SW480 (cell line): ENCODE data around the gene FBXO10.
"Not testable (repeated sequence)": the region's sequence is repeated elsewhere in the genome, so short reads cannot be mapped to it uniquely, and the experiment has no call there.

Source experiments
- DNase-seq: peaks from one replicate; pipeline ENCODE4 v3.0.0-alpha.2; 2016; ENCODE audit warnings: low spot score

Gene FBXO10

GRCh38 chr9:37575921-37576721 lies at the start of gene FBXO10:
Gene FBXO10, minus strand, starts transcription at chr9:37576380. Its CDS starts 34,612 bp downstream, at chr9:37541768.
- DNase-seq: no peak

DNA sequence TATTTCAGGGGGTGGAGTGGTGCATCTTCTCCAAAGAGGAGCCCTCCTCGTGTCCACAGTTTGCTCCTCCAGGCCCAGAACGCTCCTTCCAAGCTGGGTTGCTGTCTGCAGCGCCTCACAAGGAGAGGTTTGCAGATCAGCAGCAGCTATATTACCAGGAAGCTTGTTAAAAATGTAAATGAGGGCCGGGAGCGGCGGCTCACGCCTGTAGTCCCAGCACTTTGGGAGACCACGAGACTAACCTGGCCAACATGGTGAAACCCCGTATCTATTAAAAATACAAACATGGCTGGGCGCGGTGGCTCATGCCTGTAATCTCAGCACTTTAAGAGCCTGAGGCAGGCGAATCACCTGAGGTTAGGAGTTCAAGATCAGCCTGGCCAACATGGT lies 49.6 kb upstream of the FBXO10 start:
- DNase-seq: no peak

DNA sequence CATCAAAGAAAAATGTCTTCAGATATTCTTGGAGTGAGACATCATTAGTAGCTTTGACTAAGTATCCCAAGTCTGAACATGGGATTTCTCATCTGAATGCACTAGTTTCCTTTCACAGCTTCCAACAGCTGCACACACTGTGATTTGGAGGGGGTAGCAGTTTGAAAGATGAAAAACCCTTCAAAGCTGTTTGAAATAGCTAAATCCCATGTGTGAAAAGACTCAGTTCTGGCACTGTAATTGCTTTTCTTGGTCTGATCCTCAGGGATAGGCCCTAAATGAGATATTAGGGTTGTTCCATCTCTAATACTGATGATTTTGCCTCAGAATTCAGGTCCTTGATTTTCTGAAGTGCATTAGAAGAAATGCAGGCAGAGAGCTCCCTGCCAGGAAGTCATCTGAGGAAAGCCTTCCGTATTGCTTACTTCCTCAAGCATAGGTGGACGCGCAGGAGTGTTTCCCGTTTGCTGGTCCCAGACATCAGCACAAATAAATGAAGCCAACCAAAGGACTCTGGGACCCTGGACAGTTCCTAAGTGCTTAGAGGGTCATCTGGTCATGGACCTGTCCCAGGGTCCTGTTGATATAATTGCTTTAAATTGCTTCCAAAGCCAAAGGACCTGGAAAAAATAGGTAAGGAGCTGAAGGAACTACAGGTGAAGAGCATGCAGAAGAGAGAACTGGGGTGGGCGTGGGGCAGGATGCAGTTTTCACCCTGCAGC lies 49.0 kb upstream of the FBXO10 start:
- DNase-seq: no peak

DNA sequence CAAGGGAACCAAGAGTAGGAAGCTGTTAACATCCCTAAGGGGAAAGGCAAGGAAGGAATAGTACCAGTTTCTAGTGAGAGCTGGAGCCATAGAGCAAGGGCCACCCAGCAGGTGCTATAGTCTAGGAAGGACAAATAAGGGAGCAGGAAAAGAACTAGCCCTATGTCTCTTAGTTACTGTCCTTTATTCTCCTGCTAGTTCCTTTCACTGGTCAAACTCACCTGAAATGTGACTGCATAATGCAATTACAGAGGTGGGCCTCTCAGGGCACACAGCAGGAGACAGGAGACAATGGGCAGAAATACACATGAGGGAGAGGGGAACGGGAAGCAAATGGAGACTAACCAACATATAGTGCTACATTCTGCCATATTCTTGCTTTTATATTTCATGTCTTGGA lies 47.9 kb upstream of the FBXO10 start:
- no peak for DNase-seq

DNA sequence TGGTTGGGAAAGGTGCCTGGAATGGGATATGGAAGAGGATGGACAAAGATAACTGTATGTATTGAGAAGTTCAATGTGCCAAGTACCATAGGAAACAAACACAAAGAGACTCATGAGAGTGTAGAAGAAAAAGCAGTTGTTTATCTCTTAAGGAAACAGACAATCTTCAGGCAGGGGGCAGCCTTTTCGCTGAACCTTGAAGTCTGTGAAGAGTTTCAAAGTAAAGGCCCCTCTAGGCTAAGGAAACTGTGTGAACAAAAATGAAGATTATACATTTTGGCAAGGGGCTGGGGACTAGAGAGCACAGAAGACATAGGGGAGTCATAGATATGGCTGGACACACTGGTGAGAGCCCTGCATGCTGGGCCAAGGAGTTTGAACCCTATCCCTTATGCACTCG lies 47.1 kb upstream of the FBXO10 start:
- DNase-seq: no peak

- DNase-seq: no peak
Observed at GRCh38 chr9:37622462-37622861, 46.3 kb upstream of the FBXO10 start.

GRCh38 chr9:37621273-37622121 lies 45.3 kb upstream of the FBXO10 start:
- no peak for DNase-seq

- no peak for DNase-seq
Observed at GRCh38 chr9:37620396-37620795, 44.2 kb upstream of the FBXO10 start.

- no peak for DNase-seq
Observed at GRCh38 chr9:37619806-37620205, 43.6 kb upstream of the FBXO10 start.

GRCh38 chr9:37618817-37619216 lies 42.6 kb upstream of the FBXO10 start:
- no peak for DNase-seq

GRCh38 chr9:37617832-37618231 lies 41.7 kb upstream of the FBXO10 start:
- DNase-seq: peak; percentile 60

DNA sequence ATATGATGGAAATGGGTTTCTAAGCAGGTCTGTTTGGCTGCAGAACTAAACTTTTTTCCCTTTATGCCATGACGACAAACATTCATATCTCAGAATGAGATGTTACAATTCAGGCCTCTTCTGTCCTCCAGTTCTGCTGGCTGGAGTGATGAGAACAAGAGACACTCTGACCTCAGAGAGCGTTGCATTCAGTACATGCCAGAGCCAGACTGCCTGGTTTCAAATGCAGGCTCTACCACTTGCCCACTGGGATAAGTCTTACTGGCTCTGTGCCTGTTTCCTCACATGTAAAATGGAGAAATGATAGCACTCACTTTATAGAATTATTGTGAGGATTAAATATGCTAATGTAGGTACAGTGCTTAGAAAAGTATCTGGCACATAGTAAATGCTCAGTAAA lies 41.0 kb upstream of the FBXO10 start:
- DNase-seq: no peak

- DNase-seq: peak; percentile 67
Observed at GRCh38 chr9:37611961-37612360, 35.8 kb upstream of the FBXO10 start.

- DNase-seq: no peak
Observed at GRCh38 chr9:37611014-37611413, 34.8 kb upstream of the FBXO10 start.

DNA sequence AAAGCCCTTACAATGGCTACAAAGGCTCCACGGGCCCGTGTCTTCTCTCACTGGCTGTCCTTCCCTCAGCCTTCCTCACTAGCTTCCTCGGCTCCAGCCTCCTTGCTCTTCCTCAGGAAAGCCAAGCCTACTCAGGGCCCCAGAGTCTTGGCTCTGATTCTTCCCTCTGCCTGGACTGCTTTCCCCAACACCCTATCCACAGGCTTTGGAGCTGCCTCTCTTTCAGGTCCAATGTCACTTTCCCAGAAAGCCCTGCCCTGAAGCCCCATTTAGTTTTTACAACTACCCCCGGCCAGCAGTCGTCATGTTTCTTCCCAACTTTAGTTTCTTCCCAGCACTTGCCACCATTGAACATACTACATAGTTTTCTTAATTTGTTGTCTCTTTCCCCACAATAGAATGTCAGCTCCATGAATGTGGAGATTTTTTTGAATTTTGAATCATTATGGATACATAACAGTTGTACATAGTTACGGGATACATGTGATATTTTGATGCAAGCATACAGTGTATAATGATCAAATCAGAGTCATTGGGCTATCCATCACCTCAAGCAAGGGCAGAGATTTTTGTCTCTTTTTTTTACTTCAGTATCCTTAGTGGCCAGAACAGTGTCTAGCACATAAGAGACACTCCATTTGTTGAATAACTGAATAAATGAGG lies 33.7 kb upstream of the FBXO10 start:
- no peak for DNase-seq

DNA sequence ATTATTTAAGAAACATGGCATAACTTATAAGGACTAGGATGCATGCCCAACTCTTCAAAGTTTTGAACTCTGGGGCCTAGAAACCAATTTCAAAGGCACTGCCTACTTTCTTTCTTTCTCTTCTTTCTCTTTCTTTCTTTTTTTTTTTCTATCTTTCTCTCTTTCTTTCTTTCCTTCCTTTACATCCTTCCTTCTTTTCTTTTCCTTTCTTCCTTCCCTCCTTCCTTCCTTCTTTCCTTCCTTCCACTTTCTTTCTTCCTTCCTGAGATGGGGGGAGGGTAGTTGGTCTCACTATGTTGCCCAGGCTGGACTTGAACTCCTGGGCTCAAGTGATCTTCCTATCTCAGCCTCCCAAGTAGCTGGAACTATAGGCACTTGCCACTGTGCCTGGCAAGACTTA lies 32.1 kb upstream of the FBXO10 start:
- no peak for DNase-seq

- no peak for DNase-seq
Observed at GRCh38 chr9:37604296-37604695, 28.1 kb upstream of the FBXO10 start.

DNA sequence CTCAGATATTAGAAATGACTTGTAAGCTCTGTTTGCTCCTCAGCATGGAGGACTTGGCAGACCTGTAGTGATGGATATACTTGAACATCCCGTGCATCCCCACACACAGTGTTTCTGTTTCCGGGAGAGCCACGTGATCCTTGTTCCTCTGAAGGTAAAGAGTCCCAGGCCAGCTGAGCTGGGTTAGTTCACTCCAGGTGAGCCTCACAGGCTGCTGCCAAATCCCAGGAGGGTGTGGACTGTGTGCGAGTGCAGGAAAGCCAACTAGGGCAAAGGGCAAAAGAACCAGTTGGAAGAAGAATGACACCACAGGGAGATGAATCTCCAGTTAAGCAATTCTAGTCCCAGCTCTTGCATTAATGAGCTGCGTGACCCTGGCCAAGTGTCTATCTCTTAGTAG lies 26.6 kb upstream of the FBXO10 start:
- peak; percentile 63 for DNase-seq

DNA sequence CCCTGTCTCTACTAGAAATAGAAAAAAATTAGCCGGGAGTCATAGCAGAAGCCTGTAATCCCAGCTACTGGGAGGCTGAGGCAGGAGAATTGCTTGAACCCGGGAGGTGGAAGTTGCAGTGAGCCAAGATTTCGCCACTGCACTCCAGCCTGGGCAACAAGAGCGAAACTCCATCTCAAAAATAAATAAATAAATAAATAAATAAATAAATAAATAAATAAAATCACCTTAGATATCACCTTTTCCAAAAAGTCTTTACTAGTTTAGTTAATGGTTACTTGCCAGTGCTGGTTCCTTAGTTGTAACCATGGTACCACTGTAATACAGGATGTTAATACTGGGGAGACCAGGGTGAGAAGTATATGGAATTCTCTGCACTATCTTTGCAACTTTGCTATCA lies 25.9 kb upstream of the FBXO10 start:
- not testable (repeated sequence) for DNase-seq

DNA sequence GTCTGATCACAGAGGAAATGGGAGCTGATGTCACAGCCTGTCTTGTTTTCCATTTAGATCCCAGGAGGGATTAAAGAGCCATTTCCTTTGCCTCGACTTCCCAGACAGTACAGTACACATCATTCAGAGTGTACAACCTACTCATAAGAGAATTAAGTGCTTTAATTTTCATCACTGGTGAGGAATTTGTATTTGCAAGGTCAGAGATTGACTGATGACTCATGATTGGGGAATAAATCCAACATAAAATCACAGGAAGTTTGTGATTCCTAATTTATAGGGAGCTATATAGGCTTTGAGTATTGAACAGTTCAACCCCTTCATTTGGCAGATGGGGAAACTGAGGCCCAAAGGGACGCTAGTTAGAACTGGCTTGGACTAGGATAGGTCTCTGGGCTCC lies 20.3 kb upstream of the FBXO10 start:
- DNase-seq: no peak

GRCh38 chr9:37593883-37594448 lies 17.8 kb upstream of the FBXO10 start:
- no peak for DNase-seq
